Prostate gland (tissue), 2 donors: ENCODE results near the gene NRN1L.

ENCODE experiments used
- POLR2A ChIP-seq: fragments of 450-650 bp; IDR thresholded peaks from one replicate; pipeline ENCODE4 v1.6.1; 2016; ENCODE audit warnings: antibody characterized with exemption, mild to moderate bottlenecking
- POLR2AphosphoS5 ChIP-seq: sonication (generic); formaldehyde crosslinking; IDR thresholded peaks from one replicate; pipeline ENCODE4 v1.6.1; 2017; ENCODE audit warnings: antibody characterized with exemption
- TF ChIP-seq, protein P1 (sequence below), 4 experiments: fragments of 200-600 bp in 2 of 4; fragments of 450-650 bp in 2 of 4; sonication (generic) in 2 of 4; IDR thresholded peaks; 1 replicate in 3 of 4; 2 replicates in 1 of 4; pipeline ENCODE4 v1.5.1; 2016 to 2019; ENCODE audit warnings: antibody characterized with exemption in 4 of 4, mild to moderate bottlenecking in 2 of 4, moderate library complexity in 2 of 4

DNA sequence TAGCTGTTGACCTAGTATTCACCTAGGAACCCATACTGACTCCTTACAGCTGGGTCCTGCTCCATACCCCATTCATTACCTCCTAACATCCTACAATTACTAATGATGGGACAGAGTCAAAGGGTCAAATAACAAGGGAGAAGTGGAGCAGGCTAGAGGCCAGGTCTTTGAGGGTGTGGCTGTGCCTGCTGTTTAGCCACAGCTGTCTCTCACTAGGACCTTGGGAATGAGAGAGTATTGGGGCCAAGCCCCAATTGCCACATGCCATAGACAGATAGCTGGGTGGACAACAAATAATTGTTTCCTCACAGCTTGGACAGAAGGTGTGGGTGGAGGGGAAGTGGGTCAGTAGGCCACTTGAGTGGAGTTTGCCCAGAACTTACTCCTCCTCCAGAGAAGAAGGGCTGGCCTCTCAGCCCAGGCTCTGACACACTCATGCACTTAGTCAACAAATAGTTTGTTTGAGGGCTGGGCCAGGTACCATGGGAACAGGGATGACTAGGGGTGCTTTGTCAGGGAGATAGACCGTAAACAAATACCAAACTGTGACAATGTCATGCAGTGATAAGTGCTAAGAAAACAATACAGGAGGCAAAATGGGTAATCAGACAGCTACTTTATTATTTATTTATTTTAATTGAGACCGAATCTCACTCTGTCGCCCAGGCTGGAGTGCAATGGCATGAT lies 27.0 kb upstream of the NRN1L start:
- TF ChIP-seq, protein P1, sequence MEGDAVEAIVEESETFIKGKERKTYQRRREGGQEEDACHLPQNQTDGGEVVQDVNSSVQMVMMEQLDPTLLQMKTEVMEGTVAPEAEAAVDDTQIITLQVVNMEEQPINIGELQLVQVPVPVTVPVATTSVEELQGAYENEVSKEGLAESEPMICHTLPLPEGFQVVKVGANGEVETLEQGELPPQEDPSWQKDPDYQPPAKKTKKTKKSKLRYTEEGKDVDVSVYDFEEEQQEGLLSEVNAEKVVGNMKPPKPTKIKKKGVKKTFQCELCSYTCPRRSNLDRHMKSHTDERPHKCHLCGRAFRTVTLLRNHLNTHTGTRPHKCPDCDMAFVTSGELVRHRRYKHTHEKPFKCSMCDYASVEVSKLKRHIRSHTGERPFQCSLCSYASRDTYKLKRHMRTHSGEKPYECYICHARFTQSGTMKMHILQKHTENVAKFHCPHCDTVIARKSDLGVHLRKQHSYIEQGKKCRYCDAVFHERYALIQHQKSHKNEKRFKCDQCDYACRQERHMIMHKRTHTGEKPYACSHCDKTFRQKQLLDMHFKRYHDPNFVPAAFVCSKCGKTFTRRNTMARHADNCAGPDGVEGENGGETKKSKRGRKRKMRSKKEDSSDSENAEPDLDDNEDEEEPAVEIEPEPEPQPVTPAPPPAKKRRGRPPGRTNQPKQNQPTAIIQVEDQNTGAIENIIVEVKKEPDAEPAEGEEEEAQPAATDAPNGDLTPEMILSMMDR (IDR thresholded peaks at IDR 0.05), result no peak
- TF ChIP-seq POLR2A (no peak), POLR2AphosphoS5 (no peak)
